Keratinocyte (primary cell): Measurements from ENCODE around the gene PTPRR.

Experiments
- CTCF ChIP-seq, 3 experiments: IDR thresholded peaks in 1 of 3; conservative IDR thresholded peaks in 1 of 3; optimal IDR thresholded peaks in 1 of 3; 2 replicates in 2 of 3; 3 replicates in 1 of 3; pipeline versions ENCODE3 to v1.5.1; 2011; ENCODE audit warnings: low read length in 3 of 3, mild to moderate bottlenecking in 3 of 3, moderate library complexity in 2 of 3, control low read depth in 1 of 3, inconsistent platforms in 1 of 3; ENCODE audit not compliant: insufficient read depth in 2 of 3; ENCODE audit errors: extremely low read depth in 1 of 3
- EZH2 ChIP-seq: IDR thresholded peaks from one replicate; pipeline ENCODE4 v1.6.1; 2012; ENCODE audit warnings: inconsistent platforms, mild to moderate bottlenecking, low read length, moderate library complexity

GRCh38 chr12:70660620-70661219 lies 259.8 kb downstream of the PTPRR start:
- no peak for TF ChIP-seq CTCF (optimal IDR thresholded peaks at IDR 0.05 in 1 of 3, IDR thresholded peaks at IDR 0.05 in 1 of 3, conservative IDR thresholded peaks at IDR 0.05 in 1 of 3; ENCODE audit: extremely low read depth in 1 of 3, insufficient read depth in 2 of 3, low read length in 3 of 3)
- TF ChIP-seq EZH2: no peak
